ENCODE measurements around the gene MLH1. TPM values are rescaled to one million over a fixed set of nuclear protein-coding genes. Genes with fewer than 3 reads are reported as not detected.

The MLH1 gene
- total and polyA plus RNA-seq, 12 donors, result 17.2 to 111 (median 33.3) TPM

- H3K4me3 ChIP-seq, result no peak overlapping the region
- WGBS, 4 donors, result 87 to 95% (median 92%) methylated on average over 2 of the region's 2 CpGs
- H3K27ac ChIP-seq, result no peak overlapping the region
- TF ChIP-seq CTCF (IDR thresholded peaks at IDR 0.05) (peak; percentile 26 to 59 (median 49)), POLR2A (IDR thresholded peaks at IDR 0.05) (no peak)
- no peaks in the 10 kb centered on the region for H3K27me3 ChIP-seq
- DNase-seq, result no peak
- peaks cover 0 to 65% of the 10 kb centered on the region in 2 donors for H3K36me3 ChIP-seq (replicated peaks in 1 of 2)
- intact Hi-C loops (cut with DNase I), result loop anchor here (5.0 to 10.0 kb wide), 2 partner anchors 188 to 191 kb away; no protein-coding TSS in a partner anchor
- H3K9me3 ChIP-seq (replicated peaks in 1 of 3), result no peaks in the 10 kb centered on the region
- H3K4me1 ChIP-seq (replicated peaks in 1 of 2), result peaks cover 0 to 5% of the 10 kb centered on the region in 2 donors
Measured at GRCh38 chr3:37024092-37024491, 30.8 kb downstream of the MLH1 start.

GRCh38 chr3:37024820-37025405 lies 31.6 kb downstream of the MLH1 start:
- no peaks in the 10 kb centered on the region for H3K27me3 ChIP-seq
- no peak overlapping the region for H3K4me3 ChIP-seq
- DNase-seq, result peak in 1 of 7 donors; percentile 18
- 91 to 96% (median 92%) methylated on average over 3 of the region's 3 CpGs for whole genome bisulfite sequencing, 4 donors
- peaks cover 0 to 61% of the 10 kb centered on the region in 2 donors for H3K36me3 ChIP-seq (replicated peaks in 1 of 2)
- H3K27ac ChIP-seq, result no peak overlapping the region
- TF ChIP-seq CTCF (IDR thresholded peaks at IDR 0.05), result no peak
- no peak for TF ChIP-seq POLR2A (IDR thresholded peaks at IDR 0.05)
- H3K9me3 ChIP-seq (replicated peaks in 1 of 3), result no peaks in the 10 kb centered on the region
- intact Hi-C loops (cut with DNase I), result loop anchor here (5.0 to 10.0 kb wide), 2 partner anchors 187 to 190 kb away; no protein-coding TSS in a partner anchor
- peaks cover 0 to 9% of the 10 kb centered on the region in 2 donors for H3K4me1 ChIP-seq (replicated peaks in 1 of 2)

- Histone ChIP-seq H3K27me3 (no peaks in the 10 kb centered on the region), H3K4me3 (no peak overlapping the region), H3K4me1 (replicated peaks in 1 of 2) (peaks cover 0 to 9% of the 10 kb centered on the region in 2 donors), H3K27ac (no peak overlapping the region), H3K9me3 (replicated peaks in 1 of 3) (no peaks in the 10 kb centered on the region), H3K36me3 (replicated peaks in 1 of 2) (peaks cover 0 to 55% of the 10 kb centered on the region in 2 donors)
- TF ChIP-seq POLR2A (IDR thresholded peaks at IDR 0.05) (no peak), CTCF (IDR thresholded peaks at IDR 0.05) (no peak)
- WGBS, 4 donors, result 95 to 98% (median 97%) methylated on average over 3 of the region's 3 CpGs
- no peak for DNase-seq
- intact Hi-C loops (cut with DNase I), result loop anchor here in 1 of 2 donors (10.0 kb wide), 1 partner anchor 189 kb away; no protein-coding TSS in a partner anchor
Measured at GRCh38 chr3:37025561-37026335, 32.4 kb downstream of the MLH1 start.

GRCh38 chr3:37026851-37027250 lies 33.5 kb downstream of the MLH1 start:
- peaks cover 0 to 45% of the 10 kb centered on the region in 2 donors for H3K36me3 ChIP-seq (replicated peaks in 1 of 2)
- no peaks in the 10 kb centered on the region for H3K9me3 ChIP-seq (replicated peaks in 1 of 3)
- DNase-seq, result no peak
- WGBS, 4 donors, result 84 to 89% (median 86%) methylated on average over 5 of the region's 5 CpGs
- no peak for TF ChIP-seq POLR2A (IDR thresholded peaks at IDR 0.05)
- TF ChIP-seq CTCF (IDR thresholded peaks at IDR 0.05), result no peak
- H3K27ac ChIP-seq, result no peak overlapping the region
- no peak overlapping the region for H3K4me3 ChIP-seq
- no peaks in the 10 kb centered on the region for H3K27me3 ChIP-seq
- intact Hi-C loops (cut with DNase I), result loop anchor here in 1 of 2 donors (10.0 kb wide), 1 partner anchor 188 kb away; no protein-coding TSS in a partner anchor
- peaks cover 0 to 9% of the 10 kb centered on the region in 2 donors for H3K4me1 ChIP-seq (replicated peaks in 1 of 2)
